ENCODE data around the gene AATF.

Gene AATF

GRCh38 chr17:37103231-37103630 lies 154.5 kb downstream of the AATF start:
- Histone ChIP-seq H3K27me3 (ENCODE audit: control insufficient read depth in 1 of 2, insufficient read depth in 2 of 2, low read length in 2 of 2) (no peaks in the 10 kb centered on the region), H3K36me3 (ENCODE audit: insufficient read depth, low read length) (no peaks in the 10 kb centered on the region), H3K27ac (ENCODE audit: low read depth, low read length) (no peak overlapping the region), H3K9ac (ENCODE audit: low read length) (no peak overlapping the region), H3K9me3 (ENCODE audit: low read length) (no peaks in the 10 kb centered on the region), H3K4me1 (ENCODE audit: insufficient read depth, low read length) (peaks cover 9% of the 10 kb centered on the region), H3K4me3 (ENCODE audit: low read depth in 1 of 2, low read length in 2 of 2) (no peak overlapping the region)

- H3K27ac ChIP-seq (ENCODE audit: low read depth, low read length) = no peak overlapping the region
These were observed 157.3 kb downstream of the AATF start for GRCh38 chr17:37106049-37106448.

More at GRCh38 chr17:37106049-37106448, 157.3 kb downstream of the AATF start:
- Histone ChIP-seq H3K4me1 (ENCODE audit: insufficient read depth, low read length) (peaks cover 9% of the 10 kb centered on the region), H3K27me3 (ENCODE audit: control insufficient read depth in 1 of 2, insufficient read depth in 2 of 2, low read length in 2 of 2) (no peaks in the 10 kb centered on the region), H3K4me3 (ENCODE audit: low read depth in 1 of 2, low read length in 2 of 2) (no peak overlapping the region), H3K9me3 (ENCODE audit: low read length) (no peaks in the 10 kb centered on the region), H3K9ac (ENCODE audit: low read length) (no peak overlapping the region), H3K36me3 (ENCODE audit: insufficient read depth, low read length) (peaks cover 16% of the 10 kb centered on the region)

All from muscle layer of colon (tissue), 2 donors.